A549 treated with Hydrocortisone at 1 μM for 4 hours (cell line): ENCODE data around the gene NDUFB3. TPM values are rescaled to one million over a fixed set of nuclear protein-coding genes. Genes with fewer than 3 reads are reported as not detected.

Experiments used
- total RNA-seq: library from RNA; stranded (reverse); fragments of 200-300 nt; extraction: Qiagen RNA extraction; gene quantifications from 5 replicates; pipeline ENCODE4 v1.2.3, GENCODE V29; 2022

Gene NDUFB3
- 126 to 145 TPM (median 134 TPM) in 5 replicates for total RNA-seq

DNA sequence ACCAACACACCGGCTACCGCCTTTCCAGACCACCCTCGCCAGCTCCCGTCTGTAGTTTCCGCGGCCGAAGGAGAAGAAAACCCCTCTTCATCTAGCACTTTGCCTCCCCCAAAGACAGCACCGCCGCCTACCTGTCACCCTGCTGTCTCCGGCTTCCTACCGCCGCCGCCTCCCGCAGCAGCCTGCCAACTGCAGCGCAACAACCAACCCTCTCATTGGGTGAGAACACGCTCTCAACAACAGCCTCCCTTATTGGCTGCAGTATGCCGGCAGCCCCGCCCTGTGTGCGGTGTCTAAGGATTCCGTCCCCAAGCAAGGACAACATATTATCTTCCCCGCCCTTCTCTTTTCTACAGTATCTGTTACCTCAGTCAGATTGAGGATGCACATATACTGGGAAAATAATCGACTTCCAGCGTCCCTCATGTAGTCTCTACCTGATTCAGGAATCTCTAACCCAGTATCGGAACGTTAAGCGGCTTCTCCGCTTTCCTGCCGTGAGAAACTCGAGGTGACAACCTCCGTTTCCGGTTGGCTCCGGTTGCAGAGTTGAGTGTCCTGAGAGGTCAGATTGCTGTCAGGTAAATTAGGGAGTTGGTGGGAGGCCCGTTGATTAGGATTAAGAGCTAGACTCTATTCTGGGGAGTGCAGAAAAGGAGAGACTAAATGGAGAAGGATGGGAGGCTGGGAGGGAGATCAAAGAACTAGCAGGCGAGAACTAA, at the start of gene NDUFB3, which contains the start of gene HYCC2:
Gene NDUFB3, plus strand, starts transcription at position 523 of the 722 bp plus-strand sequence. CDS start 6,882 bp downstream, outside the sequence.
Gene HYCC2, minus strand, starts transcription at position 193 of the 722 bp plus-strand sequence. CDS start 47,662 bp downstream, outside the sequence.

DNA sequence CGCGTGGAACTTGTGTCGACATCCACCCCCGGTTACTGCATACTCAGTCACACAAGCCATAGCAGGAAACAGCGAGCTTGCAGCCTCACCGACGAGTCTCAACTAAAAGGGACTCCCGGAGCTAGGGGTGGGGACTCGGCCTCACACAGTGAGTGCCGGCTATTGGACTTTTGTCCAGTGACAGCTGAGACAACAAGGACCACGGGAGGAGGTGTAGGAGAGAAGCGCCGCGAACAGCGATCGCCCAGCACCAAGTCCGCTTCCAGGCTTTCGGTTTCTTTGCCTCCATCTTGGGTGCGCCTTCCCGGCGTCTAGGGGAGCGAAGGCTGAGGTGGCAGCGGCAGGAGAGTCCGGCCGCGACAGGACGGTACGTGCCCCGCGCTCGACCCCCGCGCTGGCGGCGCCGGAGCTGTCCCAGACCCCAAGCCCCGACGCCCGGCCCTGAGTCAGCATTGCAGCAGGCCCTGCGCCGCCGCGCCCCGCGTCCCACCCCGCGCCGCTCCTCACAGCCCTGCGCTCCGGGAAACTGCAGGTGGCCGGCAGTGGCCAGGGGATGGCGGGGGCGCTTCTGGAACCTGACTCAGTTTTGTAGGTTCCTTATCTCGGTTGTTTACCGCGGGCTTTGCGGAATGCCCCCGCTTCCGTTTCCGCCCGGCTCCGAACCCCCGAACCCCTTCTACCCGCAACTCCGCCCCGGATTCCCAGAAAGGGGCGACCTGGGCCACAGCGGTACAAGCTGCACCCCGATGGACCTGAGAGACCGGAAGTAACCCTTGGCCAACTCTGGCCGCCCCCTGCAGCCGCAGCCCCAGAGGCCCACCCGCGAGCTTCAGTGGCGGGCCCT, 44.5 kb downstream of the NDUFB3 start, which contains the start of gene CFLAR:
Gene CFLAR, plus strand, starts transcription at position 50 of the 844 bp plus-strand sequence. CDS start 13,702 bp downstream, outside the sequence.

Other genes with a start within 250 kb of the NDUFB3 start
- 30.1 to 39.2 TPM (median 34.1 TPM) in 5 replicates for gene CLK1, start 207.3 kb upstream of the NDUFB3 start, total RNA-seq
- gene PPIL3, start 182.9 kb upstream of the NDUFB3 start, total RNA-seq = 20.4 to 28.6 TPM (median 23.9 TPM) in 5 replicates
- gene NIF3L1, start 182.6 kb upstream of the NDUFB3 start, total RNA-seq = 36.5 to 46.9 TPM (median 38.1 TPM) in 5 replicates
- 12.0 to 14.9 TPM (median 14.0 TPM) in 5 replicates for gene ORC2, start 108.3 kb upstream of the NDUFB3 start, total RNA-seq
- 2.9 to 5.1 TPM (median 4.6 TPM) in 5 replicates for gene HYCC2, start 330 bp upstream of the NDUFB3 start, total RNA-seq
- 82.5 to 120 TPM (median 99.8 TPM) in 5 replicates for gene CFLAR, start 44.2 kb downstream of the NDUFB3 start, total RNA-seq
- gene CASP10, start 111.1 kb downstream of the NDUFB3 start, total RNA-seq = 1.6 to 2.5 TPM (median 2.2 TPM) in 5 replicates
- gene CASP8, start 188.5 kb downstream of the NDUFB3 start, total RNA-seq = 30.0 to 44.8 TPM (median 32.7 TPM) in 5 replicates